ENCODE data around the gene DKK1.

Gene DKK1

GRCh38 chr10:52313933-52314821, at the start of gene DKK1:
Gene DKK1 (plus strand): TSS chr10:52314281. CDS start chr10:52314435, 154 bp downstream.
- ATAC-seq = peak; percentile 77
- TF ChIP-seq ZNF8 (CRISPR knock-in tag; IDR thresholded peaks at IDR 0.05) (peak; percentile 10; the same call in 1 of the 2 replicates), ARNTL (CRISPR knock-in tag; IDR thresholded peaks at IDR 0.05; ENCODE audit: borderline replicate concordance, low read depth) (no peak), ZFP3 (CRISPR knock-in tag; IDR thresholded peaks at IDR 0.05) (0 out of 2 replicates have a peak, but pooled peaks have one; percentile 36), PATZ1 (CRISPR knock-in tag; IDR thresholded peaks at IDR 0.05; ENCODE audit: borderline replicate concordance) (peak; percentile 97), CSDC2 (CRISPR knock-in tag; IDR thresholded peaks at IDR 0.05) (no peak), TSHZ2 (CRISPR knock-in tag; IDR thresholded peaks at IDR 0.05) (0 out of 2 replicates have a peak, but pooled peaks have one; percentile 14), ZFP30 (CRISPR knock-in tag; IDR thresholded peaks at IDR 0.05) (no peak), SNAI2 (CRISPR knock-in tag; IDR thresholded peaks at IDR 0.05) (no peak)

- ATAC-seq = no peak
These were observed 48.8 kb upstream of the DKK1 start for GRCh38 chr10:52265131-52265926.

GRCh38 chr10:52266858-52267257, 47.2 kb upstream of the DKK1 start:
- ATAC-seq = no peak
- no peak for TF ChIP-seq TSHZ2 (CRISPR knock-in tag; IDR thresholded peaks at IDR 0.05)
- TF ChIP-seq ZNF565 (CRISPR knock-in tag; conservative IDR thresholded peaks at IDR 0.05; ENCODE audit: low read depth) = no peak
- TF ChIP-seq PATZ1 (CRISPR knock-in tag; IDR thresholded peaks at IDR 0.05; ENCODE audit: borderline replicate concordance) = no peak
- no peak for TF ChIP-seq GLIS3 (CRISPR knock-in tag; IDR thresholded peaks at IDR 0.05)
- no peak for TF ChIP-seq BACH2 (CRISPR knock-in tag; IDR thresholded peaks at IDR 0.05; ENCODE audit: borderline replicate concordance)
- no peak for TF ChIP-seq ISL1 (CRISPR knock-in tag; IDR thresholded peaks at IDR 0.05)
- TF ChIP-seq ARNTL (CRISPR knock-in tag; IDR thresholded peaks at IDR 0.05; ENCODE audit: borderline replicate concordance, low read depth) = no peak
- TF ChIP-seq TCF4 (CRISPR knock-in tag; IDR thresholded peaks at IDR 0.05; ENCODE audit: borderline replicate concordance) = no peak
- no peak for TF ChIP-seq RARB (CRISPR knock-in tag; IDR thresholded peaks at IDR 0.05)

More at GRCh38 chr10:52265131-52265926, 48.8 kb upstream of the DKK1 start:
- TF ChIP-seq SNAI2 (CRISPR knock-in tag; IDR thresholded peaks at IDR 0.05) (no peak), ISL1 (CRISPR knock-in tag; IDR thresholded peaks at IDR 0.05) (no peak), GLIS3 (CRISPR knock-in tag; IDR thresholded peaks at IDR 0.05) (no peak), ARNTL (CRISPR knock-in tag; IDR thresholded peaks at IDR 0.05; ENCODE audit: borderline replicate concordance, low read depth) (no peak), CSRNP3 (CRISPR knock-in tag; IDR thresholded peaks at IDR 0.05) (no peak), CREB5 (CRISPR knock-in tag; IDR thresholded peaks at IDR 0.05; ENCODE audit: low read depth) (no peak), TCF4 (CRISPR knock-in tag; IDR thresholded peaks at IDR 0.05; ENCODE audit: borderline replicate concordance) (no peak)

Measured in SK-N-SH treated with all-trans-retinoic acid at 6 μM for 48 hours (cell line).